HUES48 (cell line): ENCODE measurements around the gene NBPF6.
"Not testable (repeated sequence)": the region's sequence is repeated elsewhere in the genome, so short reads cannot be mapped to it uniquely, and the experiment has no call there.

Experiments
- H3K27ac ChIP-seq: one replicate; pipeline ENCODE4 v1.7.0; 2013; ENCODE audit warnings: low read depth, low read length, inconsistent platforms
- H3K27me3 ChIP-seq: 2 replicates; pipeline ENCODE4 v1.6.1; 2013; ENCODE audit warnings: mild to moderate bottlenecking, low read length; ENCODE audit not compliant: control insufficient read depth, insufficient read depth
- H3K36me3 ChIP-seq: 2 replicates; pipeline ENCODE4 v1.6.1; 2013; ENCODE audit warnings: low read length; ENCODE audit not compliant: control insufficient read depth, insufficient read depth
- H3K4me1 ChIP-seq: 2 replicates; pipeline ENCODE4 v1.6.1; 2013; ENCODE audit warnings: mild to moderate bottlenecking, low read length; ENCODE audit not compliant: control insufficient read depth, insufficient read depth
- H3K4me3 ChIP-seq: 2 replicates; pipeline ENCODE4 v1.5.1; 2013; ENCODE audit warnings: mild to moderate bottlenecking, low read depth, low read length
- H3K9ac ChIP-seq: 2 replicates; pipeline ENCODE4 v1.6.1; 2013; ENCODE audit warnings: mild to moderate bottlenecking, low read depth, low read length, moderate library complexity
- H3K9me3 ChIP-seq: 2 replicates; pipeline ENCODE4 v1.6.1; 2013; ENCODE audit warnings: low read length; ENCODE audit not compliant: control insufficient read depth, insufficient read depth

NBPF6 gene

DNA sequence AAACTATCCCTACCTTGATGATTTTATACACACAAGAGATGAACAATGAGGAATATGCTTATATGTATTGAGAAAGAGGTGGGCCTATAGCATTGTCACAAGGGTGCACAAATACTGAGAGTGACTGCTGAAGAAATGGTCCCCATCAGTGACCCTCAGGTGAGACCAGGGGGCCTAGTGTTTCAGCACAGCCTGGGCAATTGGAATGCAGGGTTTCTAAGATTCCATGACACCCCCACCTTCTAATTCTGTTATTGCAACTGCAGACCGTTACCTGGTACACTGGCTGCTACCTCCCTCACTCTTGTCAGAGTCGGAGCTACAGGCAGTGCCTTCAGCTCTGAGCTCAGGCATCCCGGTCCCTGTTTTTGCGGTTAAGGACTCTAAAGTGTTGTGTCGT is at the start of gene NBPF6:
Gene NBPF6 (plus strand): TSS at position 301 of the 400 bp plus-strand sequence. CDS start 259 bp downstream, outside the sequence.
- not testable (repeated sequence) for H3K4me3 ChIP-seq, H3K9ac ChIP-seq, H3K27ac ChIP-seq, H3K27me3 ChIP-seq, H3K4me1 ChIP-seq, H3K9me3 ChIP-seq, H3K36me3 ChIP-seq

- not testable (repeated sequence) for H3K27ac ChIP-seq, H3K27me3 ChIP-seq, H3K9me3 ChIP-seq, H3K9ac ChIP-seq, H3K4me3 ChIP-seq, H3K36me3 ChIP-seq, H3K4me1 ChIP-seq
These were observed 38.9 kb upstream of the NBPF6 start for GRCh38 chr1:108411098-108411833.

- H3K27ac ChIP-seq, H3K9ac ChIP-seq, H3K9me3 ChIP-seq, H3K36me3 ChIP-seq, H3K4me3 ChIP-seq, H3K4me1 ChIP-seq, H3K27me3 ChIP-seq: not testable (repeated sequence)
These were observed 30.0 kb upstream of the NBPF6 start for GRCh38 chr1:108420129-108420528.

- not testable (repeated sequence) for H3K27ac ChIP-seq, H3K9me3 ChIP-seq, H3K27me3 ChIP-seq, H3K4me1 ChIP-seq, H3K36me3 ChIP-seq, H3K9ac ChIP-seq, H3K4me3 ChIP-seq
These were observed 28.9 kb upstream of the NBPF6 start for GRCh38 chr1:108421061-108421916.

- H3K4me1 ChIP-seq, H3K27me3 ChIP-seq, H3K27ac ChIP-seq, H3K9me3 ChIP-seq, H3K36me3 ChIP-seq, H3K4me3 ChIP-seq, H3K9ac ChIP-seq: not testable (repeated sequence)
These were observed 23.3 kb upstream of the NBPF6 start for GRCh38 chr1:108426877-108427276.

GRCh38 chr1:108432002-108432401 is 18.1 kb upstream of the NBPF6 start:
- H3K4me3 ChIP-seq, H3K27ac ChIP-seq, H3K9me3 ChIP-seq, H3K27me3 ChIP-seq, H3K4me1 ChIP-seq, H3K36me3 ChIP-seq, H3K9ac ChIP-seq: not testable (repeated sequence)

DNA sequence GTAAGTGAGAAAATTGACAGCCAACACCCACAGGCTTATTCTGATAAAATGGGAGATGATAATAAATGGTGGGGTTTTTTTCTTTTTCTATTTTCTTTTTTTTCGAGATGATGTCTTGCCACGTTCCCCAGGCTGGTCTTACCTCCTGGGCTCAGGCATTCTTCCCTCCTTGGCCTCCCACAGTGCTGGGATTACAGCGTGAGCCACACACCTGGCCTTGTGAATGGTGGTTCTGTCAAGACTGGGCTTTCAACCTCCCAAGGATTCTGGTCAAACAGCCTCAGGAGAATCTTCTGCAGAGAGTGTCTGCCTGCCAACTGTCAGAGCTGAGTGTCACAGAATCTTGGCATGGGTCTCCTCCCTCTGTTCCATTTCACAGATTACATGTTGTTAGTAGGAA is 16.7 kb upstream of the NBPF6 start:
- not testable (repeated sequence) for H3K4me3 ChIP-seq, H3K4me1 ChIP-seq, H3K27ac ChIP-seq, H3K27me3 ChIP-seq, H3K9me3 ChIP-seq, H3K9ac ChIP-seq, H3K36me3 ChIP-seq

- not testable (repeated sequence) for H3K4me3 ChIP-seq, H3K27ac ChIP-seq, H3K36me3 ChIP-seq, H3K9ac ChIP-seq, H3K4me1 ChIP-seq, H3K27me3 ChIP-seq, H3K9me3 ChIP-seq
These were observed 11.6 kb upstream of the NBPF6 start for GRCh38 chr1:108438536-108438935.

DNA sequence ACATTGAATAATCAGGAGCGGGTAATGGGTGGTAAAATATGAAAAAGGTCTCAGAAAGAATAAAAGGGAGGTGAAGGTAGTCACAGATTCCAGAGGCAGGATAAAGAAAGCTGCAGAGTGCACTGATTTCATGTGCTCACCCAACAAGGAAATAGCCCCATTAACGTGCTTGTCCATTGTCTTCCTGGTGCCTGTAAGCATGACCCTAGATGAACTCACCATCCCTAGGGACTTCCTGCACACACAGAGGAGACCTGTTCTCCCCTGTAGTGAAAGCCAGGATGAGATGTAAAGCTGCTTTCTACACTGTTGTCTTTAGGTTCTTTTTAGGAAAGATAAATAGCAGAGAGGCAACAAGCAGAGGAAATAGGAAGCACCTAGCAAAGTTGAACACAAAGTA is 4.4 kb downstream of the NBPF6 start:
- H3K9me3 ChIP-seq, H3K36me3 ChIP-seq, H3K4me3 ChIP-seq, H3K27ac ChIP-seq, H3K9ac ChIP-seq, H3K4me1 ChIP-seq, H3K27me3 ChIP-seq: not testable (repeated sequence)

DNA sequence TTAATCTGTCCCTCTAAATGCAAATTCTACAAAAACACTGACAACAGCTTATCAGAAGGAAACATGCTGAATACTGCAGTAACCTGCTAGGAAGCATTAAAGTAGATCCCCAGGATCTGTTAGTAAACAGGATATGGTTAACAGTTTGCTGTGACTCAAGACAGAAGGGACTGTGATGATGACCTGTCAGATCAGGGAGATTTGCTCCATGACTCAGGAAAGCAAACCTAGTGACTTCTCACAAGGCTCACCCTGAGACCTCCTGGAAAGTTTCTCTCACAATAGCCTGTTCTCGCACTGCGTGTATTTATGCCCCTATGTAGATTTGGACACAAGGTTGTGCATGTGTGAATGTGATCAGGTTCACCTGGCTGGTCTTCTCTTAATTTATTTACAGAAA is 8.5 kb downstream of the NBPF6 start:
- not testable (repeated sequence) for H3K36me3 ChIP-seq, H3K27me3 ChIP-seq, H3K4me1 ChIP-seq, H3K9ac ChIP-seq, H3K9me3 ChIP-seq, H3K27ac ChIP-seq, H3K4me3 ChIP-seq

- H3K4me3 ChIP-seq, H3K9ac ChIP-seq, H3K36me3 ChIP-seq, H3K9me3 ChIP-seq, H3K27ac ChIP-seq, H3K4me1 ChIP-seq, H3K27me3 ChIP-seq: not testable (repeated sequence)
These were observed 11.6 kb downstream of the NBPF6 start for GRCh38 chr1:108461758-108462157.
